Suppressor macrophage treated with lipopolysaccharide for 4 hours (primary cell): ENCODE results near the gene NEUROD6.

Experiments used
- DNase-seq: peaks from one replicate; pipeline ENCODE4 v3.0.0-alpha.2; 2020

NEUROD6 gene

DNA sequence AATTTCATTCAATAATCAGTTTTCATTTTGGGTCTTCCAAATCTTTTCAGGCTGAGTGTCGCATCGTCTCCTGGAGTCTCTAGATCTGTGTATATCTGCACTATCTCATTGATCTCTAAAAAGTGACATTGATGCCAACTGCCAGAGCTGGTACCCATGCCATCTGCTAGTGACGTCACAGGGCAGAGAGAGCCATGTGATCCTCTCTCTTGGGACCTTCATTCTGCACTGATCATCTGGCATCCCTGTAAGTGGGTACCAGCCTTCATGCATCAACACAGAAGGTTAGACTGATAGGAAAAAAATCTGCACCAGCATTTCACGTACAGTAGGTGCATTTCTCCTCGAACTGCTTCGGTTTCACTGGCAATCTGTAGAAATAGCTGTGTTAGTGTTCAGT, at the start of gene NEUROD6:
Gene NEUROD6 (minus strand): TSS at position 124 of the 400 bp plus-strand sequence. CDS start 1,458 bp downstream, outside the sequence.
- DNase-seq, result no peak

DNA sequence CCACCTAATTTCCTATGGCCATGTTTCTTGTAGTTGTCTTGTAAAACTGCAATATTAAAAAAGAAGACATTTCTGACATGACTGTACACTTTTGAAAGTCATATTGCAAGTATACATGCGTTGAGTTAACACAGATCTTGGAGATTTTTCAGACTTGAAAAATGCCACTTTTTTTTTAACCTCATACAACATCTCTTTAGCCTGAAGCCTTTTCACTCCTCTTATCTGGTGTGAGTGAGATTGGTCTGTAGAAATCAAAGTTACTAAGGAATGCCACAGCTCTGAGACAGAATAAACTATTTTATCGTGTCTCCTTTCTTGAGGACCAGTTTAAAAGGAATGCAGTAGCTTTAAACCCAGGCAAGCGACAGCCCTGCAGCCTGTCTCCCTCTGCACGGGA, 43.9 kb upstream of the NEUROD6 start:
- no peak for DNase-seq

- no peak for DNase-seq
Measured at GRCh38 chr7:31382722-31383121, 42.2 kb upstream of the NEUROD6 start.

DNA sequence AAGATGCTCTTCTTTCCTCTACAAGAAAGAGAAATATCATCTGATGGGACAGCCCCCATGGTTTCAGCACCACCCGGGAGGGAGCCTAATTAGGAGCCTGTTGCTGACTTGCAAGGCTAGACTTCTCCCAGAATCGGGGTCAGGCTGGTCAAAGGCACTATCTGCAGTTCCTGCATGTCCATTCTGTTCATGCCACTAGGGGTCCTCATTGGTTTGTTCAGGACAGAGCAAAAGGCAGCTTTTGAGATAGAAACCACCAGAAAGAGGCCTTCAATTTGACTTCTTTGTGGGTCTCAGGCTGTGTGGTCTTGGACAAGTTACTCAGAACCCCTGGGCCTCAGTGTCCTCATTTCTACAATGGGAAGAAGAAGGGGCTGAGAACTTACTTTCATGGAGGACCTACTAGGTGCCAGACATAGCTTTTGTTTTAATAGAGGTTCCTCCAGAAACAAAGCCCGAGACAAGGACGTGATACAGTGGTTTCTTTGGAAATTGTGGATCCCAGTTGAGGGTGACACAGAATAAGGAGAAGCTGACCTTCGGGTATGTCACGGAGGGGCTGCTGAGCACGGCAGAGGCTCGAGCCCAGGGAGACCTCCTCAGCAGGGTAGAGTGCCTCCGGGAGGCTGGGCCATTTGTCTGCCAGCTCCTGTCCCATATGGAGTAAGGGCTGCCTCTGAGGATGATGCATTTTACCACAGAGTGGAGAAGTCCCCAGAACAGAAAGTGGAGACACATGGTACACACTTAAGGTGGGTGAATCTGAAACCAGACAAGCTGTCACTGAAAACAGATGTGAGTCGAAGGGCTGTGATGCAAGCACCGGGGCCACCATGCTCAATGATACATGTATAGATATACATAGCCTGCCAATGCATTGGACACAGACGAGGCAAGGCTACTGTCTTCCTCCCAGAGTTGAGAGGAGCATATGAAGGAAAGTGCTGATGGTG, 33.1 kb upstream of the NEUROD6 start:
- peak; percentile 67 for DNase-seq

GRCh38 chr7:31372231-31372959, 31.9 kb upstream of the NEUROD6 start:
- no peak for DNase-seq

DNA sequence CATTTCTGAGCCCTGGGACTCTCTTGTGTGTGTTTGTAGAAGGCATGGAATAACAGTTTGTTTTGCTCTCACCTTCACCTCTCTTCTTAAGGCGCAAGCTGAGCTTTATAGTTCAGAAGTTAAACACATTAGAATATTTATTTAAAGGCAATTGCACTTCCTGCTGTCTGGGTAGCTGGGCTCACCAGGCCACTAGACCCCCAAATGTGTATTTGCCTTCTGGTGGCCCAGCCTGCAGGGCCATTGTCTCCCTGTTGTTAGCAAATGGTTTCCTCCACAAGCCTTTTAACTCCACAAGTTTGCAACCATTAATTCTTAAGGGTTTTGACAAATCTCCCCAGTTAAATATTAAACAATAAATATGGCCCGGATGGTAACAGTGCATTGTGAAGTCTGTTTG, 31.1 kb upstream of the NEUROD6 start:
- DNase-seq, result no peak

DNA sequence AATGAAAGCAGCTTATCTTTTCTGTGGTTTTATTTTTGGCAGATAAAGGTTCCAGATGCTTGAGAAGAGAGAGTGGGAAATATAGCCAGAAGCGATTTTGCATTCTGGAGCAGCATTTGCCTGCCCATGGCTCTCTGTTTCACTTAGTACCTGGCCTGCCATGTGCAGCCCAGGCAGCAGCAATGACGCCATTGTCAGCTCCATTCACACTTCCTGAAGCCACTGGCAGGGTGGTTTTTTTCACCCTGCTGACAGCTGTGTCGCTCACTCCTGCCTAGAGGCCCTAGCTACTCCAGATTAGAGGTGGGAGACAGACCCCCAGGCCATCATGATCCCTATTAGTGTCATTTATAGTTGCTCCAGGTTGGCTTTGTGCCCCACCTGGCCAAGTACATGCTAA, 30.1 kb upstream of the NEUROD6 start:
- no peak for DNase-seq

GRCh38 chr7:31368620-31369019, 28.1 kb upstream of the NEUROD6 start:
- DNase-seq, result no peak

DNA sequence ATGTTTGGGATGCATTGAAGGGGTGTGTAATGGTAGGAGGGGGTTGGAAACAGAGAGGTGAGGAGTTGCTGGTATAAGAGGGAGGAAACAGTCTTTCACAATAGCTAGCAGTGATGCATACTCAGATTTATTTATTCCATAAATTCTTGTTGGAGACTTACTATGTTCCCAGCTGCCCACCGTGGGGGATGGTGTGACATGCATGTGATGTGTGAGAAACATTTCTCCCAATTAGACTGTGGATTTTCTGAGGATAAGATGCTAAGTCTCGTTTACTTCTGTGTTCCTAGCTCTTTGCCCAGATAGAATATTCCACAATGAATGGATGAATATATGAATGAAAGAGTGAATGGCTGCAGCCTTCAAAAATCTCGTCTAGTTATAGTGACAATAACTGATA, 23.0 kb upstream of the NEUROD6 start:
- DNase-seq, result no peak

- DNase-seq, result no peak
Measured at GRCh38 chr7:31363051-31363450, 22.5 kb upstream of the NEUROD6 start.

DNA sequence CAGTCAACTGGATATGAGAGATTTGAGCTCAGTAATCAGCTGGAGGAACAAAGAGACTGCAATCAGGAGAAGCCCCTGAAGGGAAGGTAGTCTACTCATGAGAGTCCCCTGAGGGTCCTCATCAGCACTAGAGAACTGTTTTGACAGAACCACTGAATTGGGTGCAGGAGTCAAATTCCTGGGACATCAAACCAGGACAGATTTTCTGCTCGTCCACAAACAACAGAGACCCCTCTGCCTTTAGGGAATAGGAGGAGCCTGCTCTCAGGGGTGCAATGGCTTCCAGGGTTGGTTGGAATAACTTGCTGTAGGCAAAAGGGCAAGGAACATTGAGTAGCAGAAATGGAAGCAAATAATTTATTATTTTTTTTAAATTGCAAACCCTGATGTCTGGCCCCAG, 21.9 kb upstream of the NEUROD6 start:
- DNase-seq, result no peak

DNA sequence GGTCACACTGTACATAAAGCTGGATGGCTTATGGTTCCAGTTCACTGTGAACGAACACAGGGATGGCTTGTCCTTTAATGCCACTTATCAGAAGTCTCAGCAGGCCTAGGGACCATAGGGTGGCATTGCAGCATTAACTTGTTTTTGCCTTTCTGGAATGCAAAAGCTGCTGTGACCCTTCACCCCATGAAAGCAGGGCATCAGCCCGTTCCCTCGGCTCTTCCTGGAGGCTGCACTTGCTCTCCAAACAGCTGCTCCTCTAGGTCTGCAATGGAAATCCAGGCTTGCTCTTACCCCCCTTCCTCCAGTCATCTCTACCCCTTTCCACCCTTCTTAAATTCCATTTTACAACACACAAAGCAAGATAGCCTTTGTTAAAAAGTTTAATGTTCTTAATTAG, 17.9 kb upstream of the NEUROD6 start:
- DNase-seq, result no peak

DNA sequence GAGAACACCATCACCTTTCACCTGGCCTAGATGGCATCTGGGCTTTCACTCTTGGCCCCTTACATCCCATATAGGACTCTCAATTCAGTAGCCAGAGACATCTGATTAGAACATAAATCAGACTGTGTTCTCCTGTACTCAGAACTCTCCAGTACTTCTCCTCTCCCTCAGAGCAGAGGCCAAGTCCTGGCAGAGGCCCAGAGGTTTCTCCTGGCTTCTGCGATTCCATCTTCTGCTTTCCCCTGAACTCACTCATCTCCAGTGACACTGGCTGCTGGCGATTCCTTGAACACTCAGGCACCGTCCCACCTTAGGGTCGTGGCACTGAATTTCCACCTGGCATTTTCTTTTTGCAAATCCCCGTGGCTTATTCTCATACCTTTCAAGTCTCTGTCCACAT, 4.9 kb upstream of the NEUROD6 start:
- no peak for DNase-seq

GRCh38 chr7:31343516-31344305, 3.2 kb upstream of the NEUROD6 start:
- no peak for DNase-seq

GRCh38 chr7:31341141-31341540, 615 bp upstream of the NEUROD6 start:
- no peak for DNase-seq

DNA sequence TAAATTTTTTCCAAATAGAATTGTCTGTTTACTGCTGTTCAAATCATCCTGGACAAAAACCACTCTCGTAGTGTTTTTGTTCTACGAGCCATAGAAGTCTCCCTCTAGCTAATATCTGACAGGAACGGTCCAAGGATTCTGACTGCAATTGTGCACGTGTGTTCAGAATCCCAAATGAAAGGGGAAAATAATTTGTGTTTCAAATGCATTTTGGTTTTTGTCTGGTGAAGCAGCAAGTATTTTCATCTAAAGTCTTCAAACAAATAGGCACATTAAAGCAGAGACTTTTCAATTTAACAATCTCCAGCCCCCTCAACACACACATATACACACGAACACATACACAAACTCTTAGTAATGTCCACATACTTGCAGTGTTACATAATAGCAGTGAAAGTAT, 475 bp downstream of the NEUROD6 start:
- no peak for DNase-seq

DNA sequence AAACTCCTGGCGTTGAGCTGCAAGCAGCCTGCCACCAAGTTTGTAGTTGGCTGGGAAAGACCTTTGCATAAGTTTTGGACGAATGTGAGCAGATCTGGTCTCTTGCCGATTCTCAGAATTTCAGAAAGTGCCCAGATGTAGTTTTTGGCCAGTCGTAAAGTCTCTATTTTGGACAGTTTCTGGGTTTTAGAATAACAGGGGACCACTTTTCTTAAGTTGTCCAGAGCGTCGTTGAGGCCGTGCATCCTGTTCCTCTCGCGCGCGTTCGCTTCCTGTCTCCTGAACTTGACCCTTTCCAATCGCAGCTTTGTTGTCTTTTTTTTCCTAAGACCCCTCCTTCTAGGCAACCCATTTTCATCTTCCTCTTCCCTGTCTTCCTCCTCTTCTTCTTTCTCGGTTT, 1.8 kb downstream of the NEUROD6 start:
- DNase-seq, result no peak

DNA sequence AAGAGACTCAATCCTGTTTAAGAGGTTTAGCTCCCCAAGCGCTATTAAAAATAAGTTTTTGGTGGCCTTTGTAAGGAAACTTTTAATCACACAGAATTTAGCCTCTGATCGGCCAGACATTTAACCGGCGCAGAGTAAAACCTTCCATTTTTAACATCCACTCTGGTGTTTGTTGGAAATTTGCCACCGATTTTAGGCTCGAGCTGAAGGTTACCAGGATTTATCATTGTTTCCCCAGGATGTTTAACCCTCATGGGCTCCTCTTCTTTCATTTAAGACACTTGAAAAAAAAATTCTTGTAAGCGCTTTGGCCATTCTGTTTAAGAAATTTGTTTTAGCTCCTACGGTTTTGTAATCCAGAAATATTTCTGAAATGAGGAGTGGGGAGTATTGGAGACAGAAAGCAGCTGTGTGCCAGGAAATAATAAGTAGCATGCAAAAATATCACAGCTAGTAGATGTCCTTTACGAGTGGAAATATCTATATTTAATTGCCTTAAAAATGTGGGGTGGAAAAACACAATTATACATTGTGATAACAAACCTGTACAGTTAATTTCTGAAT, 3.4 kb downstream of the NEUROD6 start:
- DNase-seq, result no peak

GRCh38 chr7:31336202-31337001, 4.1 kb downstream of the NEUROD6 start:
- DNase-seq, result no peak

GRCh38 chr7:31335884-31336201, 4.7 kb downstream of the NEUROD6 start:
- no peak for DNase-seq

- no peak for DNase-seq
Measured at GRCh38 chr7:31335161-31335856, 5.2 kb downstream of the NEUROD6 start.

DNA sequence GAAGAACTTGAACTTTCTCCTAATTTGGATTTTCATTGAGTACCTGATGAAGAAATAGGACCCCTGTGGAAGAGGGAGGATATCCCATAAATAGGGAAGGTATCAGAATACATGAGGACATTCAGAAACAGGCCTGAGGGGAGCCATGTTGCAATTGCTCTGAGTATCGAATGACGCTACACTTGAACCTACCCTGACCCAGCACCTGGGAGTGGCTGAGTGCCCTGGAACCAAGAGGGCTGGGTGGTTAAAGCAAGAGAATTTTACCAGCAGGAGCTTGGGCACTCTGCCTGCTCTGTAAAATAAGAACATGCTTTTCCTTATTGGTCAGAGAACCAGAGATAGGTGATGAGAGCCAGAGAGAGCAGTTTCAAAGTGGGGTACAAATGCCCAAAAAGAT, 7.2 kb downstream of the NEUROD6 start:
- no peak for DNase-seq
